Kidney tubule cell (primary cell): ENCODE results near the gene DNAH17.
A peak's percentile ranks its signal among the peaks of the same experiment; 100 is the strongest.

Experiments
- DNase-seq: peaks from one replicate; pipeline ENCODE4 v3.0.0-alpha.2; 2018; ENCODE audit warnings: low spot score

Gene DNAH17

GRCh38 chr17:78428836-78429617 lies 148.2 kb downstream of the DNAH17 start:
- no peak for DNase-seq

GRCh38 chr17:78428025-78428575 lies 149.1 kb downstream of the DNAH17 start:
- no peak for DNase-seq

- no peak for DNase-seq
These were observed 150.1 kb downstream of the DNAH17 start for GRCh38 chr17:78427140-78427539.

GRCh38 chr17:78426293-78426879 lies 150.8 kb downstream of the DNAH17 start:
- DNase-seq, result no peak

- DNase-seq, result no peak
These were observed 151.8 kb downstream of the DNAH17 start for GRCh38 chr17:78425429-78425828.

GRCh38 chr17:78423961-78424675 lies 153.1 kb downstream of the DNAH17 start:
- no peak for DNase-seq

- no peak for DNase-seq
These were observed 154.2 kb downstream of the DNAH17 start for GRCh38 chr17:78422872-78423588.

GRCh38 chr17:78422267-78422605 lies 155.0 kb downstream of the DNAH17 start:
- no peak for DNase-seq

- DNase-seq, result peak; percentile 77
These were observed 155.5 kb downstream of the DNAH17 start for GRCh38 chr17:78421534-78422266.

- DNase-seq, result no peak
These were observed 156.1 kb downstream of the DNAH17 start for GRCh38 chr17:78421084-78421533.

GRCh38 chr17:78419970-78420815 lies 157.0 kb downstream of the DNAH17 start:
- DNase-seq, result no peak

GRCh38 chr17:78418326-78419026 lies 158.7 kb downstream of the DNAH17 start:
- no peak for DNase-seq

- no peak for DNase-seq
These were observed 159.7 kb downstream of the DNAH17 start for GRCh38 chr17:78417531-78417909.

- no peak for DNase-seq
These were observed 160.2 kb downstream of the DNAH17 start for GRCh38 chr17:78416791-78417530.

GRCh38 chr17:78415821-78416711 lies 161.1 kb downstream of the DNAH17 start:
- no peak for DNase-seq

GRCh38 chr17:78414178-78415162 lies 162.7 kb downstream of the DNAH17 start:
- no peak for DNase-seq

GRCh38 chr17:78412403-78412802 lies 164.8 kb downstream of the DNAH17 start:
- peak; percentile 25 for DNase-seq
